Esophagus squamous epithelium (tissue), 4 donors: Measurements from ENCODE around the gene CNTLN.

Experiments used
- CTCF ChIP-seq, 6 experiments: fragments of 450-650 bp in 4 of 6; fragments of 200-600 bp in 2 of 6; sonication (generic) in 2 of 6; IDR thresholded peaks; one replicate each; pipeline ENCODE4 v1.5.1; 2016 to 2019; ENCODE audit warnings: antibody characterized with exemption in 6 of 6, mild to moderate bottlenecking in 4 of 6, moderate library complexity in 4 of 6
- POLR2A ChIP-seq, 4 donors: fragments of 450-650 bp; IDR thresholded peaks; one replicate each; pipeline ENCODE4 v1.6.1; 2017; ENCODE audit warnings: antibody characterized with exemption in 4 of 4, mild to moderate bottlenecking in 4 of 4, moderate library complexity in 3 of 4

DNA sequence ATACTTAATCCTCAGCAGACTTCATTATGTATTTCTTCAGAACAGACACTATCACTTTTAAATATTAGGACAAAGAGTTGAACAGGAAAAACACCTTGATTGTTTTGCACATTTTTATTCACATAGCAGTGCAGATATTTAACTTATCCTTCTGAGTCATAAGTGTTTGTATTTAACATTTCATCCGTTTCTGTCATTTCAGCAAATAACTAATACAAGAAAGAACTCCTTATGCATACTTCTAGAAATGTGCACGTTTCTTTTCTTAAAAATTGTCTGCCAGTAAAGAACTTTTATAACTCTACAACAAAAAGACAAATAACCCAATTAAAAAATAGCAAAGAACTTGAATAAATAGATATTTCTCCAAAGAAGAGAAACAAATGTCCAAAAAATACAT, 3.3 kb upstream of the CNTLN start:
- TF ChIP-seq CTCF (IDR thresholded peaks at IDR 0.05) (no peak), POLR2A (IDR thresholded peaks at IDR 0.05) (no peak)
